ENCODE measurements around the gene ACTN3.
A peak's percentile ranks its signal among the peaks of the same experiment; 100 is the strongest.

Gene ACTN3

GRCh38 chr11:66607126-66607834 is 60.6 kb downstream of the ACTN3 start:
- Mint-ChIP-seq H3K27me3 (no peaks in the 10 kb centered on the region), H3K36me3 (ENCODE audit: low read depth) (peaks cover 55% of the 10 kb centered on the region), H3K4me3 (no peak overlapping the region), H3K9me3 (no peaks in the 10 kb centered on the region), H3K4me1 (ENCODE audit: low read depth) (peaks cover 26% of the 10 kb centered on the region), H3K27ac (peak overlapping the region; percentile 79)
- intact Hi-C loops (cut with micrococcal nuclease) = no loop called here

GRCh38 chr11:66609721-66610617 is 63.3 kb downstream of the ACTN3 start:
- H3K4me3 Mint-ChIP-seq = no peak overlapping the region
- no peaks in the 10 kb centered on the region for H3K9me3 Mint-ChIP-seq
- no peak overlapping the region for H3K27ac Mint-ChIP-seq
- no peaks in the 10 kb centered on the region for H3K27me3 Mint-ChIP-seq
- H3K4me1 Mint-ChIP-seq (ENCODE audit: low read depth) = peaks cover 23% of the 10 kb centered on the region
- peaks cover 28% of the 10 kb centered on the region for H3K36me3 Mint-ChIP-seq (ENCODE audit: low read depth)
- intact Hi-C loops (cut with micrococcal nuclease) = no loop called here

GRCh38 chr11:66612458-66612857 is 65.8 kb downstream of the ACTN3 start:
- H3K36me3 Mint-ChIP-seq (ENCODE audit: low read depth) = peaks cover 20% of the 10 kb centered on the region
- H3K9me3 Mint-ChIP-seq = no peaks in the 10 kb centered on the region
- no peaks in the 10 kb centered on the region for H3K27me3 Mint-ChIP-seq
- H3K4me3 Mint-ChIP-seq = no peak overlapping the region
- no peak overlapping the region for H3K27ac Mint-ChIP-seq
- peaks cover 17% of the 10 kb centered on the region for H3K4me1 Mint-ChIP-seq (ENCODE audit: low read depth)
- intact Hi-C loops (cut with micrococcal nuclease) = no loop called here
